C4-2B (cell line): ENCODE results near the gene SUCO.
"Not testable (repeated sequence)": the region's sequence is repeated elsewhere in the genome, so short reads cannot be mapped to it uniquely, and the experiment has no call there.

Experiments
- H3K27ac ChIP-seq: fragments of 450-650 bp; 2 replicates; pipeline ENCODE4 v1.5.1; 2017
- CTCF ChIP-seq: fragments of 450-650 bp; conservative IDR thresholded peaks from 2 replicates; pipeline ENCODE4 v1.5.1; 2017; ENCODE audit warnings: mild to moderate bottlenecking
- ZFX ChIP-seq: fragments of 450-650 bp; IDR thresholded peaks from 2 replicates; pipeline ENCODE4 v1.6.1; 2017

The SUCO gene

GRCh38 chr1:172609528-172609927, 76.6 kb downstream of the SUCO start:
- TF ChIP-seq ZFX: no peak
- TF ChIP-seq CTCF: peak; percentile 68
- no peak overlapping the region for H3K27ac ChIP-seq

- TF ChIP-seq CTCF: no peak
- TF ChIP-seq ZFX: no peak
- no peak overlapping the region for H3K27ac ChIP-seq
Measured at GRCh38 chr1:172612478-172612877, 79.5 kb downstream of the SUCO start.

GRCh38 chr1:172613294-172613693, 80.3 kb downstream of the SUCO start:
- no peak overlapping the region for H3K27ac ChIP-seq
- TF ChIP-seq CTCF (no peak), ZFX (no peak)

GRCh38 chr1:172616195-172616594, 83.2 kb downstream of the SUCO start:
- no peak for TF ChIP-seq ZFX
- no peak overlapping the region for H3K27ac ChIP-seq

GRCh38 chr1:172616636-172617035, 83.7 kb downstream of the SUCO start:
- TF ChIP-seq CTCF (no peak), ZFX (no peak)

GRCh38 chr1:172620603-172621002, 87.7 kb downstream of the SUCO start:
- H3K27ac ChIP-seq: not testable (repeated sequence)

More at GRCh38 chr1:172616636-172617035, 83.7 kb downstream of the SUCO start:
- no peak overlapping the region for H3K27ac ChIP-seq

GRCh38 chr1:172622541-172622940, 89.6 kb downstream of the SUCO start:
- TF ChIP-seq CTCF: no peak
- no peak overlapping the region for H3K27ac ChIP-seq

- TF ChIP-seq CTCF: no peak
- H3K27ac ChIP-seq: no peak overlapping the region
Measured at GRCh38 chr1:172623748-172624147, 90.8 kb downstream of the SUCO start.

- no peak for TF ChIP-seq CTCF
- TF ChIP-seq ZFX: no peak
- no peak overlapping the region for H3K27ac ChIP-seq
Measured at GRCh38 chr1:172626845-172627244, 93.9 kb downstream of the SUCO start.
